ENCODE data around the gene PPM1L.

PPM1L gene

GRCh38 chr3:160837394-160837980, 81.5 kb downstream of the PPM1L start:
- Histone ChIP-seq H3K4me3 (replicated peaks; ENCODE audit: low read depth, low read length) (no peak overlapping the region), H3K36me3 (ENCODE audit: control insufficient read depth, insufficient read depth, low read length) (no peaks in the 10 kb centered on the region), H3K27me3 (replicated peaks; ENCODE audit: control insufficient read depth, insufficient read depth, low read length) (no peaks in the 10 kb centered on the region)
- no peak for DNase-seq (ENCODE audit: extremely low read depth, insufficient read length)
- TF ChIP-seq CTCF (IDR thresholded peaks at IDR 0.05; ENCODE audit: insufficient read depth, low read length, poor library complexity, severe bottlenecking): no peak

- Histone ChIP-seq H3K36me3 (ENCODE audit: control insufficient read depth, insufficient read depth, low read length) (no peaks in the 10 kb centered on the region), H3K27me3 (replicated peaks; ENCODE audit: control insufficient read depth, insufficient read depth, low read length) (no peaks in the 10 kb centered on the region), H3K4me3 (replicated peaks; ENCODE audit: low read depth, low read length) (no peak overlapping the region)
- no peak for TF ChIP-seq CTCF (IDR thresholded peaks at IDR 0.05; ENCODE audit: insufficient read depth, low read length, poor library complexity, severe bottlenecking)
- no peak for DNase-seq (ENCODE audit: extremely low read depth, insufficient read length)
Observed at GRCh38 chr3:160840590-160840989, 84.6 kb downstream of the PPM1L start.

- no peak overlapping the region for H3K4me3 ChIP-seq (replicated peaks; ENCODE audit: low read depth, low read length)
- no peak for DNase-seq (ENCODE audit: extremely low read depth, insufficient read length)
- TF ChIP-seq CTCF (IDR thresholded peaks at IDR 0.05; ENCODE audit: insufficient read depth, low read length, poor library complexity, severe bottlenecking): no peak
Observed at GRCh38 chr3:160841455-160841854, 85.4 kb downstream of the PPM1L start.

GRCh38 chr3:160842021-160843005, 86.3 kb downstream of the PPM1L start:
- Histone ChIP-seq H3K27me3 (replicated peaks; ENCODE audit: control insufficient read depth, insufficient read depth, low read length) (no peaks in the 10 kb centered on the region), H3K36me3 (ENCODE audit: control insufficient read depth, insufficient read depth, low read length) (no peaks in the 10 kb centered on the region), H3K4me3 (replicated peaks; ENCODE audit: low read depth, low read length) (no peak overlapping the region)
- no peak for DNase-seq (ENCODE audit: extremely low read depth, insufficient read length)
- TF ChIP-seq CTCF (IDR thresholded peaks at IDR 0.05; ENCODE audit: insufficient read depth, low read length, poor library complexity, severe bottlenecking): no peak

More at GRCh38 chr3:160841455-160841854, 85.4 kb downstream of the PPM1L start:
- H3K36me3 ChIP-seq (ENCODE audit: control insufficient read depth, insufficient read depth, low read length): no peaks in the 10 kb centered on the region
- no peaks in the 10 kb centered on the region for H3K27me3 ChIP-seq (replicated peaks; ENCODE audit: control insufficient read depth, insufficient read depth, low read length)

GRCh38 chr3:160851629-160852210, 95.7 kb downstream of the PPM1L start:
- DNase-seq (ENCODE audit: extremely low read depth, insufficient read length): no peak
- H3K36me3 ChIP-seq (ENCODE audit: control insufficient read depth, insufficient read depth, low read length): no peaks in the 10 kb centered on the region
- H3K4me3 ChIP-seq (replicated peaks; ENCODE audit: low read depth, low read length): no peak overlapping the region
- H3K27me3 ChIP-seq (replicated peaks; ENCODE audit: control insufficient read depth, insufficient read depth, low read length): no peaks in the 10 kb centered on the region
- no peak for TF ChIP-seq CTCF (IDR thresholded peaks at IDR 0.05; ENCODE audit: insufficient read depth, low read length, poor library complexity, severe bottlenecking)
